GM12892 (cell line): ENCODE data around the gene SEC14L1.

Source experiments
- DNase-seq: peaks from one replicate; pipeline ENCODE4 v3.0.0; 2011; ENCODE audit not compliant: insufficient read length
- FAIRE-seq: peaks from 2 replicates; lab custom pipeline; 2011; peaks lifted over from hg19 to GRCh38; lab: Jason Lieb, UNC
- POLR2A ChIP-seq: IDR thresholded peaks from 2 replicates; pipeline ENCODE4 v1.6.1; 2011; ENCODE audit warnings: low read depth, low read length, control low read depth
- POLR2AphosphoS5 ChIP-seq: IDR thresholded peaks from 2 replicates; pipeline ENCODE4 v1.6.1; 2011; ENCODE audit warnings: low read depth, low read length, control low read depth
- TAF1 ChIP-seq: IDR thresholded peaks from 2 replicates; pipeline ENCODE4 v1.6.1; 2011; ENCODE audit warnings: low read depth, mild to moderate bottlenecking, control low read depth, low read length, borderline replicate concordance

SEC14L1 gene

GRCh38 chr17:77119668-77120301, 21.0 kb upstream of the SEC14L1 start:
- TF ChIP-seq TAF1 (no peak), POLR2AphosphoS5 (no peak), POLR2A (no peak)
- no peak for FAIRE-seq
- no peak for DNase-seq

- FAIRE-seq (no peak), DNase-seq (no peak)
- TF ChIP-seq POLR2AphosphoS5, result no peak
- TF ChIP-seq POLR2A, result no peak
- no peak for TF ChIP-seq TAF1
These were observed 19.9 kb upstream of the SEC14L1 start for GRCh38 chr17:77120868-77121267.

GRCh38 chr17:77124192-77124889, 16.4 kb upstream of the SEC14L1 start:
- no peak for FAIRE-seq
- DNase-seq, result no peak
- TF ChIP-seq POLR2AphosphoS5 (no peak), TAF1 (no peak), POLR2A (no peak)

GRCh38 chr17:77125432-77125901, 15.3 kb upstream of the SEC14L1 start:
- TF ChIP-seq POLR2A (no peak), TAF1 (no peak), POLR2AphosphoS5 (no peak)
- DNase-seq, result no peak
- no peak for FAIRE-seq

- TF ChIP-seq TAF1 (no peak), POLR2A (no peak), POLR2AphosphoS5 (no peak)
- FAIRE-seq (no peak), DNase-seq (no peak)
These were observed 14.2 kb upstream of the SEC14L1 start for GRCh38 chr17:77126519-77126918.

GRCh38 chr17:77127735-77128361, 12.9 kb upstream of the SEC14L1 start:
- TF ChIP-seq POLR2A (no peak), TAF1 (no peak), POLR2AphosphoS5 (no peak)
- DNase-seq, result no peak
- FAIRE-seq, result no peak

- FAIRE-seq, result no peak
- DNase-seq, result no peak
- TF ChIP-seq TAF1 (no peak), POLR2AphosphoS5 (no peak), POLR2A (no peak)
These were observed 11.7 kb upstream of the SEC14L1 start for GRCh38 chr17:77128896-77129567.

GRCh38 chr17:77129568-77130301, 11.0 kb upstream of the SEC14L1 start:
- DNase-seq (no peak), FAIRE-seq (no peak)
- TF ChIP-seq TAF1 (no peak), POLR2A (no peak), POLR2AphosphoS5 (no peak)

GRCh38 chr17:77130525-77130924, 10.2 kb upstream of the SEC14L1 start:
- FAIRE-seq (no peak), DNase-seq (no peak)
- TF ChIP-seq TAF1, result no peak
- no peak for TF ChIP-seq POLR2A
- no peak for TF ChIP-seq POLR2AphosphoS5

- no peak for DNase-seq
- TF ChIP-seq POLR2A (no peak), TAF1 (no peak), POLR2AphosphoS5 (no peak)
- no peak for FAIRE-seq
These were observed 8.9 kb upstream of the SEC14L1 start for GRCh38 chr17:77131904-77132303.
